Glutamatergic neuron (in vitro differentiated cells): ENCODE results near the gene MAP2. TPM values are rescaled to one million over a fixed set of nuclear protein-coding genes. Genes with fewer than 3 reads are reported as not detected.

ENCODE experiments used
- DNase-seq: peaks from one replicate; pipeline ENCODE4 v3.0.0; 2022
- H3K27ac Mint-ChIP-seq: one replicate; pipeline ENCODE4 v1.8.0; 2020; ENCODE audit warnings: mild to moderate bottlenecking, mixed read lengths, inconsistent platforms; ENCODE audit not compliant: unreplicated experiment
- H3K27me3 Mint-ChIP-seq: one replicate; pipeline ENCODE4 v1.8.0; 2020; ENCODE audit warnings: mild to moderate bottlenecking, moderate library complexity, mixed read lengths, inconsistent platforms; ENCODE audit not compliant: unreplicated experiment
- H3K36me3 Mint-ChIP-seq: one replicate; pipeline ENCODE4 v1.8.0; 2020; ENCODE audit warnings: mild to moderate bottlenecking, mixed read lengths, inconsistent platforms; ENCODE audit not compliant: unreplicated experiment
- H3K4me1 Mint-ChIP-seq: one replicate; pipeline ENCODE4 v1.8.0; 2020; ENCODE audit warnings: mild to moderate bottlenecking, low read depth, mixed read lengths, inconsistent platforms; ENCODE audit not compliant: unreplicated experiment
- H3K4me3 Mint-ChIP-seq: one replicate; pipeline ENCODE4 v1.8.0; 2020; ENCODE audit warnings: mild to moderate bottlenecking, mixed read lengths, inconsistent platforms; ENCODE audit not compliant: unreplicated experiment
- H3K9me3 Mint-ChIP-seq: one replicate; pipeline ENCODE4 v1.8.0; 2020; ENCODE audit warnings: mild to moderate bottlenecking, moderate library complexity, mixed read lengths, inconsistent platforms; ENCODE audit not compliant: unreplicated experiment
- total RNA-seq: library from RNA; stranded (reverse); fragmentation: NEBNext Ultra II Directional; extraction: Animal tissue kit (Norgen Biotek cat#: 25700); gene quantifications from one replicate; pipeline ENCODE4 v1.2.1, GENCODE V29; 2021; ENCODE audit not compliant: unreplicated experiment
- TF ChIP-seq, protein P1 (sequence below): fragments of 200-600 bp; sonication (generic); IDR thresholded peaks from one replicate; pipeline ENCODE4 v1.5.0; 2021; ENCODE audit not compliant: partially characterized antibody, unreplicated experiment

The MAP2 gene
- total RNA-seq, 1 donor from 2014 or later = 177 TPM

DNA sequence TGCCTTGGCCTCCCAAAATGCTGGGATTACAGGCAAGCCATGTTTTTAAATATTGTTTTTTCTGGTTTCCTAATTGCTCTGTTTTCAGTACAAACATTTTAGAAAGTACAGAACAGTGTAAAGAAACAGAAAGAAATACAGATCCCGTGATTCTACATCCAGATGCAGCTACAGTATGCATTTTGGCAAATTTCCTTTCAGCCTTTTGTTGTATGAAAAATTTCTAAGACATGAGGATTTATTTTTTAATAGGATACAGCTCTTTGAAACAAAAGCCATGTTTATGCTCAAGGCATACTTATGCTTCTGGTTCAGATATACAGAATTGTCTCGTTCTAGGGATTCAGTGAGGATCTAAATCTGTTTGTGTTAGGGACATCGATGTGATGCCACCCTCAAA lies 109.5 kb downstream of the MAP2 start:
- H3K4me3 Mint-ChIP-seq = no peak overlapping the region
- H3K27ac Mint-ChIP-seq = no peak overlapping the region

DNA sequence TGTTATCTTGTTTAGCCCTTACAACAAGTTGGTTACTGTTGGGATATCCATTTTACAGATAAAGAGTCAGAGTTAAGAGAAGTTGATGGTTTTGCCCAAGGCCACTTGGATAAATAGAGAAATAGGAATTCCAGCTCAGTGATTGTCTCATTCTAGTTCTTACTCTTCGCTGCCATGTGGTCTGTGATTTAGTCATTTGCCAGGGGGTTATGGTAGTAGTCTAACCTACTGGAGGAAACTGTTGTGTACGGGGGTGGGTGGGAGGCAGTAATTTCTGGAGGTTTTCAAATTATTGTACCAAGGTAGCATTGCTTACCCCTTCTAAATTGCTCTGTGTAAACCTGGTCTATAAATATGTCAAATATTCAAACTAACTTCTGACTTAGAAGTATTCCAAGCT lies 110.4 kb downstream of the MAP2 start:
- DNase-seq = no peak
- Mint-ChIP-seq H3K4me1 (peaks cover 3% of the 10 kb centered on the region), H3K4me3 (no peak overlapping the region), H3K27ac (no peak overlapping the region), H3K36me3 (no peaks in the 10 kb centered on the region), H3K27me3 (no peaks in the 10 kb centered on the region), H3K9me3 (no peaks in the 10 kb centered on the region)
- TF ChIP-seq, protein P1, sequence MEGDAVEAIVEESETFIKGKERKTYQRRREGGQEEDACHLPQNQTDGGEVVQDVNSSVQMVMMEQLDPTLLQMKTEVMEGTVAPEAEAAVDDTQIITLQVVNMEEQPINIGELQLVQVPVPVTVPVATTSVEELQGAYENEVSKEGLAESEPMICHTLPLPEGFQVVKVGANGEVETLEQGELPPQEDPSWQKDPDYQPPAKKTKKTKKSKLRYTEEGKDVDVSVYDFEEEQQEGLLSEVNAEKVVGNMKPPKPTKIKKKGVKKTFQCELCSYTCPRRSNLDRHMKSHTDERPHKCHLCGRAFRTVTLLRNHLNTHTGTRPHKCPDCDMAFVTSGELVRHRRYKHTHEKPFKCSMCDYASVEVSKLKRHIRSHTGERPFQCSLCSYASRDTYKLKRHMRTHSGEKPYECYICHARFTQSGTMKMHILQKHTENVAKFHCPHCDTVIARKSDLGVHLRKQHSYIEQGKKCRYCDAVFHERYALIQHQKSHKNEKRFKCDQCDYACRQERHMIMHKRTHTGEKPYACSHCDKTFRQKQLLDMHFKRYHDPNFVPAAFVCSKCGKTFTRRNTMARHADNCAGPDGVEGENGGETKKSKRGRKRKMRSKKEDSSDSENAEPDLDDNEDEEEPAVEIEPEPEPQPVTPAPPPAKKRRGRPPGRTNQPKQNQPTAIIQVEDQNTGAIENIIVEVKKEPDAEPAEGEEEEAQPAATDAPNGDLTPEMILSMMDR = no peak

More for the DNA sequence above, 109.5 kb downstream of the MAP2 start:
- no peak for DNase-seq
- Mint-ChIP-seq H3K4me1 (peaks cover 3% of the 10 kb centered on the region), H3K27me3 (no peaks in the 10 kb centered on the region), H3K36me3 (no peaks in the 10 kb centered on the region), H3K9me3 (no peaks in the 10 kb centered on the region)
- TF ChIP-seq, protein P1 = no peak

DNA sequence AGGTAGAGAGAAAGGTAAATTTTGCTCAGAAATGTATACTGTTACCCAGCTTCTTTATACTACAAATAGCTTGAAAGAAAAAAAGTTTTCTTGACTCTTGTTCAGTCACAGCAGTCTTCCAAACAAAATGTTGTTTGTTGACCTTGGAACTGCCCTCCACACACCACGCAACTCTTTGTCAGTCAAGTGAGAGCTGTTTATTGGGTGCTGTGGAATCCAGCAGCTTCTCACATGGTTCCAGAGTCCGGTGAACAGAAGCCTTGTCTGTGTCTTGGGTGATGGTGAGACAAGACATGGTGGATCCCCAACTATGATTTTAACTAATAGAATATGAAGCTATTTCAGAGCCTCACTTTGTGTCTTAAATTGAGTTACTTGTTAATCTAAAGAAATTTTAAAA lies 112.5 kb downstream of the MAP2 start:
- DNase-seq = no peak
- Mint-ChIP-seq H3K4me3 (no peak overlapping the region), H3K36me3 (peaks cover 2% of the 10 kb centered on the region), H3K9me3 (no peaks in the 10 kb centered on the region), H3K27ac (no peak overlapping the region), H3K27me3 (no peaks in the 10 kb centered on the region), H3K4me1 (peaks cover 3% of the 10 kb centered on the region)
- TF ChIP-seq, protein P1 = no peak

DNA sequence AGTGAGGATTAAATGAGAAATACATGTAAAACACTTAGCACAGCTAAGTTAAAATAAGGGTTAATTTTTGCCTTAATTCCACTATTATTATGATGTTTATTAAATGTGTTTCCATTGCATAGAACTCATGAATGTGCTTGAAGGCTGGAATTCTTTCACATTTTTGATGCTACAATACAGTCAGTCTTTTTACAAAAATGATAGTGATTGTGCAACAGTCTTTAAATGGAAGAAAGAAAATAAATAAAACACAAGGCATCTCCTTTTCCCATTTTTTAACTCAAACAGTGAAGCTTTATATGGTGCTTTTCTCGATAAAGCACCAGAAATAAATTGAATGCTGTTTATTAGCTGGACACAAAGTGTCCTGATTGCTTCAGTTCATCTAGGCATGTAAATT lies 123.9 kb downstream of the MAP2 start:
- no peak for DNase-seq
- TF ChIP-seq, protein P1 = no peak
- no peak overlapping the region for H3K4me3 Mint-ChIP-seq
- no peaks in the 10 kb centered on the region for H3K36me3 Mint-ChIP-seq
- peaks cover 3% of the 10 kb centered on the region for H3K4me1 Mint-ChIP-seq
- H3K27ac Mint-ChIP-seq = no peak overlapping the region
- H3K27me3 Mint-ChIP-seq = no peaks in the 10 kb centered on the region
- no peaks in the 10 kb centered on the region for H3K9me3 Mint-ChIP-seq

DNA sequence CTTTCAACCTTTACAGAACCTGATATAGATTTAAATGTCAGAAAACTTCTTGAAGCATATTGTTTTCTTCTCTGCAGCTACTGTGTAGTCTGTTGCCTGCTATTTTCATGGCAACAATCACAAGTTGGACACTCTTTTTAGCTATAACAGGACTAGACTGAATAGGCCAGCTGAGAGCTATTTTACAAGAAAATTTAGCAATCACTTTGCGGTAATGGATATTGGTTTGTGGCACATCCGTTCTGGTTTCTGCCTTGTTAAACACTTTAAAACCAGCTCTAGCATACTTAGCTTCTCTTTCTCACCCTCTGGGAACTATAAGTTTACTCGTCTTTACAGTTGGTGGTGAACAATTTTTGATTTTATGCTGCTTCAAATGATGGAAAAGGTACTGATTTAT lies 125.7 kb downstream of the MAP2 start:
- H3K4me1 Mint-ChIP-seq = peaks cover 3% of the 10 kb centered on the region
- H3K9me3 Mint-ChIP-seq = no peaks in the 10 kb centered on the region
- no peak for DNase-seq
- no peaks in the 10 kb centered on the region for H3K36me3 Mint-ChIP-seq
- H3K27ac Mint-ChIP-seq = no peak overlapping the region
- H3K4me3 Mint-ChIP-seq = no peak overlapping the region
- TF ChIP-seq, protein P1 = no peak
- H3K27me3 Mint-ChIP-seq = no peaks in the 10 kb centered on the region
